Liver (tissue), 9 donors: ENCODE measurements around the gene LSM11. TPM values are rescaled to one million over a fixed set of nuclear protein-coding genes. Genes with fewer than 3 reads are reported as not detected.

Source experiments
- DNase-seq: peaks from one replicate; pipeline ENCODE4 v3.0.0-alpha.2; 2017; ENCODE audit warnings: low spot score
- H3K27ac ChIP-seq, 2 donors: one replicate each; pipeline ENCODE4 v1.7.0; 2013; ENCODE audit warnings: inconsistent platforms in 2 of 2, low read length in 2 of 2, control low read depth in 1 of 2, low read depth in 1 of 2, mild to moderate bottlenecking in 1 of 2
- H3K27me3 ChIP-seq, 4 donors: one replicate each; pipeline versions ENCODE4 v1.6.1 to v1.7.0; 2013; ENCODE audit warnings: low read length in 3 of 4, inconsistent platforms in 1 of 4, mild to moderate bottlenecking in 1 of 4, moderate library complexity in 1 of 4; ENCODE audit not compliant: control insufficient read depth in 4 of 4, insufficient read depth in 4 of 4
- H3K36me3 ChIP-seq, 4 donors: one replicate each; pipeline versions ENCODE4 v1.6.1 to v1.7.0; 2013; ENCODE audit warnings: low read length in 3 of 4, mild to moderate bottlenecking in 3 of 4, low read depth in 1 of 4, moderate library complexity in 1 of 4; ENCODE audit not compliant: control insufficient read depth in 4 of 4, insufficient read depth in 3 of 4
- H3K4me1 ChIP-seq, 4 donors: one replicate each; pipeline versions ENCODE4 v1.6.1 to v1.7.0; 2013; ENCODE audit warnings: low read length in 3 of 4, mild to moderate bottlenecking in 3 of 4, moderate library complexity in 1 of 4; ENCODE audit not compliant: control insufficient read depth in 4 of 4, insufficient read depth in 4 of 4
- H3K4me3 ChIP-seq, 3 donors: one replicate each; pipeline versions ENCODE4 v1.6.1 to v1.7.0; 2013; ENCODE audit warnings: low read length in 3 of 3, control low read depth in 1 of 3, low read depth in 1 of 3, mild to moderate bottlenecking in 1 of 3
- H3K9ac ChIP-seq, 2 donors: one replicate each; pipeline ENCODE4 v1.7.0; 2013; ENCODE audit warnings: low read length in 2 of 2, mild to moderate bottlenecking in 2 of 2, moderate library complexity in 2 of 2, control low read depth in 1 of 2, low read depth in 1 of 2
- H3K9me3 ChIP-seq, 4 donors: one replicate each; pipeline versions ENCODE4 v1.6.1 to v1.7.0; 2013; ENCODE audit warnings: low read length in 3 of 4; ENCODE audit not compliant: control insufficient read depth in 4 of 4
- CTCF ChIP-seq: fragments of 150-350 bp; IDR thresholded peaks from 2 replicates; pipeline ENCODE4 v1.5.1; 2017; ENCODE audit warnings: improper control_type of control experiment, low read depth, low read length; ENCODE audit not compliant: missing input control
- EGR1 ChIP-seq, 2 donors: IDR thresholded peaks; 2 replicates each; pipeline ENCODE4 v1.6.1; 2016 to 2018; ENCODE audit warnings: antibody characterized with exemption in 2 of 2, low read depth in 2 of 2
- FOXA1 ChIP-seq: IDR thresholded peaks from 2 replicates; pipeline ENCODE4 v1.6.1; 2016; ENCODE audit warnings: antibody characterized with exemption
- FOXA2 ChIP-seq: IDR thresholded peaks from 2 replicates; pipeline ENCODE4 v1.6.1; 2016; ENCODE audit warnings: antibody characterized with exemption
- HNF4A ChIP-seq, 2 donors: conservative IDR thresholded peaks; 2 replicates each; pipeline ENCODE4 v1.6.1; 2016; ENCODE audit warnings: antibody characterized with exemption in 2 of 2, mild to moderate bottlenecking in 2 of 2
- HNF4G ChIP-seq: IDR thresholded peaks from 2 replicates; pipeline ENCODE4 v1.6.1; 2016; ENCODE audit warnings: antibody characterized with exemption
- MAX ChIP-seq: IDR thresholded peaks from 2 replicates; pipeline ENCODE4 v1.6.1; 2016; ENCODE audit warnings: antibody characterized with exemption
- RAD21 ChIP-seq, 2 donors: IDR thresholded peaks; 2 replicates each; pipeline ENCODE4 v1.6.1; 2016; ENCODE audit warnings: antibody characterized with exemption in 2 of 2, mild to moderate bottlenecking in 2 of 2
- REST ChIP-seq: IDR thresholded peaks from 2 replicates; pipeline ENCODE4 v1.6.1; 2016; ENCODE audit warnings: antibody characterized with exemption, mild to moderate bottlenecking
- RXRA ChIP-seq, 2 donors: IDR thresholded peaks; 2 replicates each; pipeline ENCODE4 v1.6.1; 2017 to 2018; ENCODE audit warnings: antibody characterized with exemption in 2 of 2, mild to moderate bottlenecking in 1 of 2
- SP1 ChIP-seq: IDR thresholded peaks from 2 replicates; pipeline ENCODE4 v1.6.1; 2018; ENCODE audit warnings: antibody characterized with exemption, mild to moderate bottlenecking
- TAF1 ChIP-seq: conservative IDR thresholded peaks from 2 replicates; pipeline ENCODE4 v1.6.1; 2016; ENCODE audit warnings: antibody characterized with exemption, mild to moderate bottlenecking
- YY1 ChIP-seq: IDR thresholded peaks from 2 replicates; pipeline ENCODE4 v1.6.1; 2016; ENCODE audit warnings: antibody characterized with exemption, mild to moderate bottlenecking
- WGBS: extraction: QIAGEN DNeasy Blood & Tissue Kit; methylation state at CpG from one replicate; pipeline ENCODE4 v1.1.7; 2013; 5-methylcytosine and 5-hydroxymethylcytosine counted together
- polyA plus RNA-seq, 2 donors: library from polyadenylated mRNA; stranded (reverse) in 1 of 2; unstranded in 1 of 2; fragments of 200-250 nt in 1 of 2; fragments of >200 nt in 1 of 2; fragmentation: Nextera tagmentation in 1 of 2; extraction: Ambion mirVana in 1 of 2; gene quantifications; one replicate each; pipeline versions ENCODE4 v1.2.1 to v1.2.3, GENCODE V29; 2013 to 2015
- total RNA-seq, 2 donors: library from RNA; depleted of rRNA; stranded (reverse); fragments of >200 nt; gene quantifications; one replicate each; pipeline ENCODE4 v1.2.3, GENCODE V29; 2014
- TF ChIP-seq, protein P1 (sequence below): IDR thresholded peaks from 2 replicates; pipeline ENCODE4 v1.6.1; 2016; ENCODE audit warnings: antibody characterized with exemption
- TF ChIP-seq, protein P2 (sequence below): IDR thresholded peaks from 2 replicates; pipeline ENCODE4 v1.6.1; 2016; ENCODE audit warnings: antibody characterized with exemption
- donor health status: healthy.
- donor health status: healthy.
- donor health status: healthy.
- donor health status: healthy.
- donor health status: healthy.

The LSM11 gene
- total and polyA plus RNA-seq, 4 donors: 0.42 to 4.0 (median 1.2) TPM

- Histone ChIP-seq H3K4me3 (peak overlapping the region; percentile 37 to 94 (median 80)), H3K27me3 (no peaks in the 10 kb centered on the region), H3K4me1 (peaks cover 0 to 15% (median 13%) of the 10 kb centered on the region in 4 donors), H3K36me3 (peaks cover 0 to 2% (median under 1%) of the 10 kb centered on the region in 4 donors), H3K9ac (peak overlapping the region; percentile 12 to 72), H3K9me3 (no peaks in the 10 kb centered on the region), H3K27ac (no peak overlapping the region)
- TF ChIP-seq TAF1 (no peak), SP1 (no peak), CTCF (no peak), HNF4A (conservative IDR thresholded peaks at IDR 0.05) (no peak), HNF4G (no peak), REST (no peak), RXRA (IDR thresholded peaks at IDR 0.05) (no peak), YY1 (no peak), RAD21 (IDR thresholded peaks at IDR 0.05) (no peak), FOXA1 (no peak), FOXA2 (no peak), MAX (no peak), EGR1 (IDR thresholded peaks at IDR 0.05; ENCODE audit: low read depth in 2 of 2) (no peak)
- TF ChIP-seq, protein P1, sequence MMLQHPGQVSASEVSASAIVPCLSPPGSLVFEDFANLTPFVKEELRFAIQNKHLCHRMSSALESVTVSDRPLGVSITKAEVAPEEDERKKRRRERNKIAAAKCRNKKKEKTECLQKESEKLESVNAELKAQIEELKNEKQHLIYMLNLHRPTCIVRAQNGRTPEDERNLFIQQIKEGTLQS: no peak
- TF ChIP-seq, protein P2, sequence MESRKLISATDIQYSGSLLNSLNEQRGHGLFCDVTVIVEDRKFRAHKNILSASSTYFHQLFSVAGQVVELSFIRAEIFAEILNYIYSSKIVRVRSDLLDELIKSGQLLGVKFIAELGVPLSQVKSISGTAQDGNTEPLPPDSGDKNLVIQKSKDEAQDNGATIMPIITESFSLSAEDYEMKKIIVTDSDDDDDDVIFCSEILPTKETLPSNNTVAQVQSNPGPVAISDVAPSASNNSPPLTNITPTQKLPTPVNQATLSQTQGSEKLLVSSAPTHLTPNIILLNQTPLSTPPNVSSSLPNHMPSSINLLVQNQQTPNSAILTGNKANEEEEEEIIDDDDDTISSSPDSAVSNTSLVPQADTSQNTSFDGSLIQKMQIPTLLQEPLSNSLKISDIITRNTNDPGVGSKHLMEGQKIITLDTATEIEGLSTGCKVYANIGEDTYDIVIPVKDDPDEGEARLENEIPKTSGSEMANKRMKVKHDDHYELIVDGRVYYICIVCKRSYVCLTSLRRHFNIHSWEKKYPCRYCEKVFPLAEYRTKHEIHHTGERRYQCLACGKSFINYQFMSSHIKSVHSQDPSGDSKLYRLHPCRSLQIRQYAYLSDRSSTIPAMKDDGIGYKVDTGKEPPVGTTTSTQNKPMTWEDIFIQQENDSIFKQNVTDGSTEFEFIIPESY: no peak
- WGBS: 10% methylated on average over 56 of the region's 56 CpGs
- DNase-seq: peak; percentile 48
Observed at GRCh38 chr5:157744051-157745011, 819 bp downstream of the LSM11 start.
